Measurements from ENCODE around the gene PCSK5.

PCSK5 gene

DNA sequence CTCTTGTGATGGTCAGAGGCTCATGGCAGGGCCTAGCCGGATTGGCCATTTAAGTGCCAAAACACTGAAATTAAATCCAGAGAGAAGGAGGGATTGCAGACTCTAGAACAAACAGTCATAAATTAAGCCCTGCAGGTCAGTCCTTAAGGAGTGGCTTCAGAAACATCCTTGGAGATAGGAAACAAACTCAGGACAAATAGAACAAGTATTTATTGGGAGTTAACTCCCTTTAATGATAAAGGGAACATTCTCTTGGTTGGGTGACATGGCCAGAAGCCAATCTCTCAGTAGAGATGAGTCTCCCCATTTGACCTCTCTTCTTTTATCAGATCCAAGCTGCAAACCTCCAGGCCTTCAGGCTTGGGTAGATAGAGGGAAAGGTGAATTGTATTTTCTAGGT is 17.4 kb downstream of the PCSK5 start:
- Histone ChIP-seq H4K20me1 (ENCODE audit: insufficient read depth, low read length) (0 out of 2 replicates have a peak, but pooled peaks cover 7% of the 10 kb centered on the region), H3K79me2 (ENCODE audit: insufficient read depth, low read length) (peaks cover 16% of the 10 kb centered on the region)

GRCh38 chr9:75909776-75910175 is 19.3 kb downstream of the PCSK5 start:
- no peak overlapping the region for H2AFZ ChIP-seq (ENCODE audit: low read depth, low read length)
- H3K4me1 ChIP-seq (ENCODE audit: insufficient read depth, low read length): peaks cover 6% of the 10 kb centered on the region; the same call in 1 of the 2 replicates
- peaks cover 20% of the 10 kb centered on the region for H3K79me2 ChIP-seq (ENCODE audit: insufficient read depth, low read length)
- no peak overlapping the region for H3K9ac ChIP-seq (ENCODE audit: low read depth, low read length)
- H3K36me3 ChIP-seq (ENCODE audit: insufficient read depth, low read length): no peaks in the 10 kb centered on the region
- H4K20me1 ChIP-seq (ENCODE audit: insufficient read depth, low read length): peaks cover 13% of the 10 kb centered on the region; the same call in 1 of the 2 replicates
- no peak overlapping the region for H3K27ac ChIP-seq (ENCODE audit: low read length)
- no peaks in the 10 kb centered on the region for H3K9me3 ChIP-seq (ENCODE audit: insufficient read depth, low read length, severe bottlenecking)
- H3K4me3 ChIP-seq (ENCODE audit: low read depth in 1 of 2, low read length in 2 of 2): no peak overlapping the region
- TF ChIP-seq EZH2 (IDR thresholded peaks at IDR 0.05; ENCODE audit: borderline replicate concordance, low read depth, low read length, severe bottlenecking): no peak
- TF ChIP-seq CTCF (IDR thresholded peaks at IDR 0.05; ENCODE audit: borderline replicate concordance, extremely low read depth, low read length, poor library complexity, severe bottlenecking): no peak
- DNase-seq (peak; percentile 8), ATAC-seq (ENCODE audit: insufficient read depth, low read depth) (no peak)
- H3K4me2 ChIP-seq (ENCODE audit: insufficient read depth, low read length): no peak overlapping the region
- H3K27me3 ChIP-seq (ENCODE audit: insufficient read depth, low read length, poor library complexity): no peaks in the 10 kb centered on the region

More for the DNA sequence above, 17.4 kb downstream of the PCSK5 start:
- H3K4me1 ChIP-seq (ENCODE audit: insufficient read depth, low read length): peaks cover 6% of the 10 kb centered on the region; the same call in 1 of the 2 replicates
- TF ChIP-seq EZH2 (IDR thresholded peaks at IDR 0.05; ENCODE audit: borderline replicate concordance, low read depth, low read length, severe bottlenecking) (no peak), CTCF (IDR thresholded peaks at IDR 0.05; ENCODE audit: borderline replicate concordance, extremely low read depth, low read length, poor library complexity, severe bottlenecking) (no peak)
- ATAC-seq (ENCODE audit: insufficient read depth, low read depth) (no peak), DNase-seq (no peak)
- no peak overlapping the region for H3K9ac ChIP-seq (ENCODE audit: low read depth, low read length)
- H3K4me2 ChIP-seq (ENCODE audit: insufficient read depth, low read length): no peak overlapping the region
- no peak overlapping the region for H3K4me3 ChIP-seq (ENCODE audit: low read depth in 1 of 2, low read length in 2 of 2)
- H3K36me3 ChIP-seq (ENCODE audit: insufficient read depth, low read length): no peaks in the 10 kb centered on the region
- H3K27me3 ChIP-seq (ENCODE audit: insufficient read depth, low read length, poor library complexity): no peaks in the 10 kb centered on the region
- no peak overlapping the region for H2AFZ ChIP-seq (ENCODE audit: low read depth, low read length)
- H3K27ac ChIP-seq (ENCODE audit: low read length): no peak overlapping the region
- no peaks in the 10 kb centered on the region for H3K9me3 ChIP-seq (ENCODE audit: insufficient read depth, low read length, severe bottlenecking)

GRCh38 chr9:75910731-75911130 is 20.3 kb downstream of the PCSK5 start:
- H4K20me1 ChIP-seq (ENCODE audit: insufficient read depth, low read length): peaks cover 17% of the 10 kb centered on the region; the same call in 1 of the 2 replicates
- no peak for TF ChIP-seq EZH2 (IDR thresholded peaks at IDR 0.05; ENCODE audit: borderline replicate concordance, low read depth, low read length, severe bottlenecking)
- no peak for TF ChIP-seq CTCF (IDR thresholded peaks at IDR 0.05; ENCODE audit: borderline replicate concordance, extremely low read depth, low read length, poor library complexity, severe bottlenecking)
- ATAC-seq (ENCODE audit: insufficient read depth, low read depth) (no peak), DNase-seq (no peak)
- H3K4me2 ChIP-seq (ENCODE audit: insufficient read depth, low read length): no peak overlapping the region
- H3K27me3 ChIP-seq (ENCODE audit: insufficient read depth, low read length, poor library complexity): no peaks in the 10 kb centered on the region
- no peaks in the 10 kb centered on the region for H3K9me3 ChIP-seq (ENCODE audit: insufficient read depth, low read length, severe bottlenecking)
- H3K36me3 ChIP-seq (ENCODE audit: insufficient read depth, low read length): no peaks in the 10 kb centered on the region
- H3K79me2 ChIP-seq (ENCODE audit: insufficient read depth, low read length): peaks cover 20% of the 10 kb centered on the region
- no peak overlapping the region for H3K9ac ChIP-seq (ENCODE audit: low read depth, low read length)
- no peak overlapping the region for H3K4me3 ChIP-seq (ENCODE audit: low read depth in 1 of 2, low read length in 2 of 2)
- 0 out of 2 replicates have a peak, but pooled peaks cover under 1% of the 10 kb centered on the region for H3K4me1 ChIP-seq (ENCODE audit: insufficient read depth, low read length)
- no peak overlapping the region for H3K27ac ChIP-seq (ENCODE audit: low read length)
- H2AFZ ChIP-seq (ENCODE audit: low read depth, low read length): no peak overlapping the region

All from DND-41 (cell line).